Skeletal muscle tissue (tissue), 4 donors: ENCODE results near the gene HSPA12A. TPM values are rescaled to one million over a fixed set of nuclear protein-coding genes. Genes with fewer than 3 reads are reported as not detected.
"Not testable (repeated sequence)": the region's sequence is repeated elsewhere in the genome, so short reads cannot be mapped to it uniquely, and the experiment has no call there.

Experiments used
- H3K27ac ChIP-seq: one replicate; pipeline ENCODE4 v1.7.0; 2013; ENCODE audit warnings: mild to moderate bottlenecking, low read depth, low read length, inconsistent platforms
- H3K27me3 ChIP-seq, 3 donors: one replicate each; pipeline ENCODE4 v1.7.0; 2013; ENCODE audit warnings: low read length in 3 of 3; ENCODE audit not compliant: control insufficient read depth in 3 of 3, insufficient read depth in 3 of 3
- H3K36me3 ChIP-seq, 3 donors: one replicate each; pipeline ENCODE4 v1.7.0; 2013; ENCODE audit warnings: low read length in 3 of 3; ENCODE audit not compliant: control insufficient read depth in 3 of 3, insufficient read depth in 3 of 3
- H3K4me1 ChIP-seq, 3 donors: one replicate each; pipeline ENCODE4 v1.7.0; 2013; ENCODE audit warnings: low read length in 3 of 3, mild to moderate bottlenecking in 3 of 3; ENCODE audit not compliant: control insufficient read depth in 3 of 3, insufficient read depth in 3 of 3
- H3K4me3 ChIP-seq, 3 donors: one replicate each; pipeline ENCODE4 v1.7.0; 2013; ENCODE audit warnings: low read length in 3 of 3
- H3K9ac ChIP-seq, 3 donors: one replicate each; pipeline ENCODE4 v1.7.0; 2013; ENCODE audit warnings: low read length in 3 of 3, mild to moderate bottlenecking in 3 of 3, moderate library complexity in 2 of 3, low read depth in 1 of 3
- H3K9me3 ChIP-seq, 3 donors: one replicate each; pipeline ENCODE4 v1.7.0; 2013; ENCODE audit warnings: low read length in 3 of 3; ENCODE audit not compliant: control insufficient read depth in 3 of 3
- total RNA-seq: library from RNA; depleted of rRNA; stranded (reverse); fragments of >200 nt; gene quantifications from one replicate; pipeline ENCODE4 v1.2.3, GENCODE V29; 2014
- donor health status: Osteomylitis.

HSPA12A gene
- total RNA-seq, 1 donor from 2014 or later, result 8.4 TPM

DNA sequence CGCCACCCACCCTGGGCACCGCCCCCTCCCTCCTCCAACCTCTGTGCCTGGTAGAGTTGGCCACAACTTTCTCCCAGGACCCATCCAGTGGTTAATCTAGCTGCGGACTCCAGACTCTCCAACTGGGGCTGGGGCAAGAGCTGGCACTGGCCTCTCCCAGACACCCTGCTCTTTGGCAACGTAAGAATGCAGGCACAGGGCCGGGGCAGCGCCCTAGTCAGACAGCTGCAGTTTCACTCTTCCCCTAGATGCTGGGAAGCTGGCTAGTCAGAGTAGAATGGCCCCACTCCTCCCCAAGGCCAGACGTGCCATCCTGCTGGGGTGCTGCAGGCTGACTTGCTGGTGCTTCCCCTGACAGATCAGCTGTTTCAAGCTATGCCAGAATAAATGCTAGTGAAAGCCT, 22.1 kb downstream of the HSPA12A start:
- H3K36me3 ChIP-seq, result no peaks in the 10 kb centered on the region
- H3K4me1 ChIP-seq, result peaks cover 3 to 9% (median 4%) of the 10 kb centered on the region in 3 donors
- no peak overlapping the region for H3K4me3 ChIP-seq
- no peaks in the 10 kb centered on the region for H3K27me3 ChIP-seq
- no peaks in the 10 kb centered on the region for H3K9me3 ChIP-seq
- no peak overlapping the region for H3K9ac ChIP-seq
- no peak overlapping the region for H3K27ac ChIP-seq

- no peaks in the 10 kb centered on the region for H3K9me3 ChIP-seq
- peaks cover 3 to 9% (median 4%) of the 10 kb centered on the region in 3 donors for H3K4me1 ChIP-seq
- H3K9ac ChIP-seq, result no peak overlapping the region
- no peak overlapping the region for H3K27ac ChIP-seq
- H3K4me3 ChIP-seq, result no peak overlapping the region
- H3K27me3 ChIP-seq, result no peaks in the 10 kb centered on the region
- no peaks in the 10 kb centered on the region for H3K36me3 ChIP-seq
Observed at GRCh38 chr10:116719804-116720203, 22.6 kb downstream of the HSPA12A start.

DNA sequence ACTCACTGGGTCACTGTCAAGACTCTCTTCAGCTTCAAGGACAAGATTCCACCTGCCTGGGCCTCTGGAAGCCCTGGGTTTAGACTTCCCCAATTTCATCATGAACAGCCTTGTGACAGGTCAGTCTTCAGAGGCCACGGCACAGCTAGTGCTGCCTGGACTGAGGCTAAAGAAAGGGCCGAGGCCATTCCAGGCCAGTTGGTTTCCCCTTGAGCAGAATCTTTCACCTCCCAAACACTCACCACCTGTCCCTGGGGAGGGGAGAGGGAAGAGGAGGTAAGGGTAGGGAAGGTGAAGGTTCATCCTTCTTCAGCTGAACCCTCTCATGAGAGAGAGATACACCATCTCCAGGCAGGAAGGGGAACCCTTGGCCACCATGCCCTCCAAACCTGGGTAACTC, 24.3 kb downstream of the HSPA12A start:
- peaks cover 3 to 7% (median 4%) of the 10 kb centered on the region in 3 donors for H3K4me1 ChIP-seq
- no peak overlapping the region for H3K27ac ChIP-seq
- no peaks in the 10 kb centered on the region for H3K9me3 ChIP-seq
- H3K9ac ChIP-seq, result no peak overlapping the region
- no peaks in the 10 kb centered on the region for H3K36me3 ChIP-seq
- no peak overlapping the region for H3K4me3 ChIP-seq
- no peaks in the 10 kb centered on the region for H3K27me3 ChIP-seq

- Histone ChIP-seq H3K27me3 (no peaks in the 10 kb centered on the region), H3K4me3 (no peak overlapping the region), H3K9ac (no peak overlapping the region), H3K36me3 (no peaks in the 10 kb centered on the region), H3K9me3 (no peaks in the 10 kb centered on the region), H3K27ac (no peak overlapping the region), H3K4me1 (peaks cover 3 to 4% (median 4%) of the 10 kb centered on the region in 3 donors)
Observed at GRCh38 chr10:116716381-116716780, 26.0 kb downstream of the HSPA12A start.

DNA sequence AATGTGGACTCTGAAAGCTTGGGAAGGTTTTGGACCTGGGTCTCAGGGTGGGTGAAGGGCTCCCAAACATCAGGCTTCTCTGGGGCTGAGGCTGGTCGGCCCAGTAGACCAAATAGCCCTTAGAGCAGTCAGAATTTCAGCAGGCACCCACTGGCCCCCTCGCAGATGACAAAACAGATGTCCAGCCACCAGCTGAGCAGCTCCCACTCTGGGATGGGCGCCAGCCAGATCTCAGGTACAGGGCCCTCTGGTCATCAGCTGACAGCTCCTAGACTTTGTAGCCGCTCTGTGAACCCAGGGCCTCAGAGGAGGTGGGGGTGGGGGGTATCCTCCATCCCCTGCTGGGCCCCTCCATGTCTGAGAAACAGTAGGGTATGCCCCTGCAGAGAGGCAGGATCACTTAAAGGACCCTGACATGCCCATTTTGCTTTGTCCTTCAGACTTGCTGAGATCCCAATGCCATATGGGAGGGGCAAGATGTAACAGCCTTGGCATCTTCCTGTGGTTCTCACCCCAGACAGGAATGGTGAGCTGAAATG, 26.5 kb downstream of the HSPA12A start:
- no peaks in the 10 kb centered on the region for H3K27me3 ChIP-seq
- H3K36me3 ChIP-seq, result no peaks in the 10 kb centered on the region
- peaks cover 3 to 4% (median 4%) of the 10 kb centered on the region in 3 donors for H3K4me1 ChIP-seq
- H3K27ac ChIP-seq, result no peak overlapping the region
- H3K4me3 ChIP-seq, result no peak overlapping the region
- no peaks in the 10 kb centered on the region for H3K9me3 ChIP-seq
- H3K9ac ChIP-seq, result no peak overlapping the region

GRCh38 chr10:116715341-116715740, 27.0 kb downstream of the HSPA12A start:
- no peaks in the 10 kb centered on the region for H3K9me3 ChIP-seq
- peaks cover 3 to 4% (median 4%) of the 10 kb centered on the region in 3 donors for H3K4me1 ChIP-seq
- H3K4me3 ChIP-seq, result no peak overlapping the region
- H3K9ac ChIP-seq, result no peak overlapping the region
- no peaks in the 10 kb centered on the region for H3K36me3 ChIP-seq
- H3K27ac ChIP-seq, result no peak overlapping the region
- no peaks in the 10 kb centered on the region for H3K27me3 ChIP-seq

DNA sequence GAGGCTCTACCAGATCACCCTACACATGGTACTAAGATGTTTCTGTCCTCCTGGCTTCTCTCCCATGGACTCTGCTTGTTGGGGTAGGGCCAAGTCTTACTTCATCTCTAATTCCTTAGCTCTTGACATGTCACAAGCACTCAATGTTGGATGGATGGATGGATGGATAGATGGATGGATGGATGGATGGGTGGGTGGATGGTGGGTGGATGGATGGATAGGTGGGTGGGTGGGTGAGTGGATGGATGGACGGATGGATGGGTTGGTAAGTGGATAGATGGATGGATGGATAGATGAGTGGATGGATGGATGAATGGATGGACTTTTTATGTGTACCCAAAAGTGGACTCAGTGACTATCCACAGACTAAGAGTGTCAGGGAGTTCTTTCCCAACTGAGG, 28.5 kb downstream of the HSPA12A start:
- H3K36me3 ChIP-seq, result no peaks in the 10 kb centered on the region
- no peaks in the 10 kb centered on the region for H3K27me3 ChIP-seq
- no peak overlapping the region for H3K27ac ChIP-seq
- H3K4me1 ChIP-seq, result peaks cover 3 to 4% (median 4%) of the 10 kb centered on the region in 3 donors
- no peaks in the 10 kb centered on the region for H3K9me3 ChIP-seq
- no peak overlapping the region for H3K4me3 ChIP-seq
- H3K9ac ChIP-seq, result no peak overlapping the region

DNA sequence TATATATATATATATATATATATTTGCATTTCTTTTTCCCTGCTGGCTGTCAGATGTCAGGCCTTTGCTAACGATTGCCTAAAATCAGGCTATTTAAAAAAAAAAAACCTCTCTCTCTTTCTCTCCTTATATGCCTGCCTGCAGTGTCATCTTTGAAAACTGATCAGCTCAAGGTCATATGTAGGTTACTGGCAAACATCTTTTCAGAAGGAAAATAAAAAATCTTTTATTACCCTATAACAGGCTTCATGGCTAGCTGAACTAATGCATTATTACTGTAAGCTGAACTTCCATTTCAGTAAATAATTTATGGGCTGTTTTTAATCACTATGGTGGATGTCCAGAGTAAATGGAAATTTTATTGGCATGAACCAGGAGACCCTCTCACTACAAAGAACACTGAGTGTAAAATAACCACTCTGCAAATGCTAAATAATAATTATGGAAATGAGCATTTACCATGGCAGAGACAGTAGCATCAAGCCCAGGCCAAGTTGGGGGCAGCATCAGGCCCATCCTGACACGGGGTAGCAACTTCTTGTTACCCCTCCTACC, 29.3 kb downstream of the HSPA12A start:
- Histone ChIP-seq H3K36me3 (no peaks in the 10 kb centered on the region), H3K4me1 (peaks cover 2 to 4% (median 4%) of the 10 kb centered on the region in 3 donors), H3K9ac (no peak overlapping the region), H3K9me3 (no peaks in the 10 kb centered on the region), H3K27me3 (no peaks in the 10 kb centered on the region), H3K4me3 (no peak overlapping the region), H3K27ac (no peak overlapping the region)

GRCh38 chr10:116712519-116712918, 29.8 kb downstream of the HSPA12A start:
- H3K36me3 ChIP-seq, result no peaks in the 10 kb centered on the region
- H3K9ac ChIP-seq, result no peak overlapping the region
- H3K4me3 ChIP-seq, result no peak overlapping the region
- no peaks in the 10 kb centered on the region for H3K9me3 ChIP-seq
- no peaks in the 10 kb centered on the region for H3K27me3 ChIP-seq
- no peak overlapping the region for H3K27ac ChIP-seq
- peaks cover 4% of the 10 kb centered on the region in 3 donors for H3K4me1 ChIP-seq

- H3K9me3 ChIP-seq, H3K4me3 ChIP-seq, H3K4me1 ChIP-seq, H3K36me3 ChIP-seq, H3K27me3 ChIP-seq, H3K9ac ChIP-seq, H3K27ac ChIP-seq: not testable (repeated sequence)
Observed at GRCh38 chr10:116711803-116712202, 30.6 kb downstream of the HSPA12A start.
